GM12891 (cell line): ENCODE data around the gene THSD4.

Experiments used
- PAX5 ChIP-seq: IDR thresholded peaks from 2 replicates; pipeline ENCODE4 v1.6.1; 2011; ENCODE audit warnings: low read length, moderate library complexity, mild to moderate bottlenecking; ENCODE audit not compliant: insufficient read depth, severe bottlenecking
- POLR2A ChIP-seq: IDR thresholded peaks from 2 replicates; pipeline ENCODE4 v1.6.1; 2011; ENCODE audit warnings: low read depth, low read length, control low read depth
- POLR2AphosphoS5 ChIP-seq: IDR thresholded peaks from 2 replicates; pipeline ENCODE4 v1.6.1; 2011; ENCODE audit warnings: low read depth, low read length, control low read depth
- POU2F2 ChIP-seq: IDR thresholded peaks from 2 replicates; pipeline ENCODE4 v1.6.1; 2011; ENCODE audit warnings: low read depth, mild to moderate bottlenecking, control low read depth, low read length, moderate library complexity
- SPI1 ChIP-seq: IDR thresholded peaks from 2 replicates; pipeline ENCODE4 v1.6.1; 2011; ENCODE audit warnings: low read depth, low read length, control low read depth
- TAF1 ChIP-seq: IDR thresholded peaks from 2 replicates; pipeline ENCODE4 v1.6.1; 2011; ENCODE audit warnings: low read depth, low read length, control low read depth

- no peak for TF ChIP-seq POLR2A
- no peak for TF ChIP-seq TAF1
- no peak for TF ChIP-seq POLR2AphosphoS5
- TF ChIP-seq POU2F2 = no peak
- TF ChIP-seq SPI1 = no peak
- TF ChIP-seq PAX5 = no peak
Measured at GRCh38 chr15:71121442-71121841, 6.2 kb downstream of the THSD4 start.
